Measurements from ENCODE around the gene ZCCHC2. TPM values are rescaled to one million over a fixed set of nuclear protein-coding genes. Genes with fewer than 3 reads are reported as not detected.

ZCCHC2 gene
- total and polyA plus RNA-seq, 4 donors = 7.1 to 25.4 (median 10.8) TPM

GRCh38 chr18:62497190-62497772, 25.5 kb upstream of the ZCCHC2 start:
- H3K4me1 ChIP-seq (ENCODE audit: control insufficient read depth in 4 of 4, insufficient read depth in 4 of 4, low read length in 3 of 4) = peaks cover 11 to 50% (median 36%) of the 10 kb centered on the region in 4 donors
- 55% methylated on average over 13 of the region's 13 CpGs for WGBS
- TF ChIP-seq HNF4A (conservative IDR thresholded peaks at IDR 0.05) (peak in 1 of 2 donors; percentile 29), NR2F2 (IDR thresholded peaks at IDR 0.05) (no peak)
- TF ChIP-seq, protein P1, sequence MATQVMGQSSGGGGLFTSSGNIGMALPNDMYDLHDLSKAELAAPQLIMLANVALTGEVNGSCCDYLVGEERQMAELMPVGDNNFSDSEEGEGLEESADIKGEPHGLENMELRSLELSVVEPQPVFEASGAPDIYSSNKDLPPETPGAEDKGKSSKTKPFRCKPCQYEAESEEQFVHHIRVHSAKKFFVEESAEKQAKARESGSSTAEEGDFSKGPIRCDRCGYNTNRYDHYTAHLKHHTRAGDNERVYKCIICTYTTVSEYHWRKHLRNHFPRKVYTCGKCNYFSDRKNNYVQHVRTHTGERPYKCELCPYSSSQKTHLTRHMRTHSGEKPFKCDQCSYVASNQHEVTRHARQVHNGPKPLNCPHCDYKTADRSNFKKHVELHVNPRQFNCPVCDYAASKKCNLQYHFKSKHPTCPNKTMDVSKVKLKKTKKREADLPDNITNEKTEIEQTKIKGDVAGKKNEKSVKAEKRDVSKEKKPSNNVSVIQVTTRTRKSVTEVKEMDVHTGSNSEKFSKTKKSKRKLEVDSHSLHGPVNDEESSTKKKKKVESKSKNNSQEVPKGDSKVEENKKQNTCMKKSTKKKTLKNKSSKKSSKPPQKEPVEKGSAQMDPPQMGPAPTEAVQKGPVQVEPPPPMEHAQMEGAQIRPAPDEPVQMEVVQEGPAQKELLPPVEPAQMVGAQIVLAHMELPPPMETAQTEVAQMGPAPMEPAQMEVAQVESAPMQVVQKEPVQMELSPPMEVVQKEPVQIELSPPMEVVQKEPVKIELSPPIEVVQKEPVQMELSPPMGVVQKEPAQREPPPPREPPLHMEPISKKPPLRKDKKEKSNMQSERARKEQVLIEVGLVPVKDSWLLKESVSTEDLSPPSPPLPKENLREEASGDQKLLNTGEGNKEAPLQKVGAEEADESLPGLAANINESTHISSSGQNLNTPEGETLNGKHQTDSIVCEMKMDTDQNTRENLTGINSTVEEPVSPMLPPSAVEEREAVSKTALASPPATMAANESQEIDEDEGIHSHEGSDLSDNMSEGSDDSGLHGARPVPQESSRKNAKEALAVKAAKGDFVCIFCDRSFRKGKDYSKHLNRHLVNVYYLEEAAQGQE (IDR thresholded peaks at IDR 0.05) = peak; percentile 98
- H3K27ac ChIP-seq (ENCODE audit: low read depth in 1 of 2, low read length in 2 of 2) = peak overlapping the region in 1 of 2 donors; percentile 19
- H3K9ac ChIP-seq (ENCODE audit: low read depth in 1 of 2, low read length in 2 of 2) = no peak overlapping the region
- peaks cover 0 to 1% (median 0%) of the 10 kb centered on the region in 4 donors for H3K36me3 ChIP-seq (ENCODE audit: control insufficient read depth in 4 of 4, insufficient read depth in 3 of 4, low read depth in 1 of 4, low read length in 3 of 4)
- H3K9me3 ChIP-seq (ENCODE audit: control insufficient read depth in 4 of 4, low read length in 3 of 4) = no peaks in the 10 kb centered on the region
- no peak for DNase-seq (ENCODE audit: low spot score)
- no peak overlapping the region for H3K4me3 ChIP-seq (ENCODE audit: low read depth in 1 of 3, low read length in 3 of 3)
- no peaks in the 10 kb centered on the region for H3K27me3 ChIP-seq (ENCODE audit: control insufficient read depth in 4 of 4, insufficient read depth in 4 of 4, low read length in 3 of 4)

DNA sequence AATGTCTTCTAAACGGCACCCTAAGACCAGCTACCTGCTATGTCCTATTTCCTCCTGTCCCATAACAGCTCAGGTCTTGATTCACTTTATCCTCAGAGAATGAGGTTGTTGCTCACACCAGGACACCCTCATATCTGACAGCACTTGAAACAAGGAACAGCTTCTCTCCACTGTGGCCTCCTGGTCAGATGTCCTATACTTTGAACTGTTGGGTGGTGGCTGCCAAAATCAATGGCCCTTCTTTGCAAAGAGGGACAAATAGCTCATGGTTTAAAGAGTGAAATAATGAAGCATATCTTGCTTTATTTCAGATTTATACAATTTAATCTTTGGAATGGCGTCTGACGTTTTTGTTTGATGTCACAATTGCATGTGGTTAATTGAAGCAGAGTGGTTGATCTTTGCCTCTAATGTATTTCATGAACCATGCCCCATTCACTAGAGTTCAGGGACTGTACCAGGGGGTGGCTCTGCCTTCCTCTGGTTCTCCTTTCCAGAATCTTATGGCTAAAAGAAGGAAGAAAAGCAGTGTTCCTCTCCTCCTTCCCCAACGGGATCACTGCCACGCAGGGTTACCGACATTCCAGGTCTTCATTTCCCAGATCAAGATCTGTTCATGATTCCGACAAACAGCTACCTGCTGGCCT, 24.1 kb upstream of the ZCCHC2 start:
- Histone ChIP-seq H3K27me3 (ENCODE audit: control insufficient read depth in 4 of 4, insufficient read depth in 4 of 4, low read length in 3 of 4) (no peaks in the 10 kb centered on the region), H3K9me3 (ENCODE audit: control insufficient read depth in 4 of 4, low read length in 3 of 4) (no peaks in the 10 kb centered on the region), H3K4me3 (ENCODE audit: low read depth in 1 of 3, low read length in 3 of 3) (no peak overlapping the region), H3K4me1 (ENCODE audit: control insufficient read depth in 4 of 4, insufficient read depth in 4 of 4, low read length in 3 of 4) (peaks cover 11 to 41% (median 36%) of the 10 kb centered on the region in 4 donors), H3K36me3 (ENCODE audit: control insufficient read depth in 4 of 4, insufficient read depth in 3 of 4, low read depth in 1 of 4, low read length in 3 of 4) (peaks cover 0 to 1% (median 0%) of the 10 kb centered on the region in 4 donors), H3K27ac (ENCODE audit: low read depth in 1 of 2, low read length in 2 of 2) (peak overlapping the region; percentile 16 to 32), H3K9ac (ENCODE audit: low read depth in 1 of 2, low read length in 2 of 2) (no peak overlapping the region)
- TF ChIP-seq SP1 (IDR thresholded peaks at IDR 0.05) (peak; percentile 32), YY1 (IDR thresholded peaks at IDR 0.05) (peak; percentile 49), HNF4G (IDR thresholded peaks at IDR 0.05) (peak; percentile 47), FOXA2 (IDR thresholded peaks at IDR 0.05) (peak; percentile 46), RAD21 (IDR thresholded peaks at IDR 0.05) (peak; percentile 29 to 44), RXRA (IDR thresholded peaks at IDR 0.05) (peak; percentile 61 to 66), ATF3 (IDR thresholded peaks at IDR 0.05) (no peak), EGR1 (IDR thresholded peaks at IDR 0.05; ENCODE audit: low read depth in 2 of 2) (no peak), TAF1 (conservative IDR thresholded peaks at IDR 0.05) (no peak), JUND (IDR thresholded peaks at IDR 0.05) (peak in 1 of 2 donors; percentile 25), NR2F2 (IDR thresholded peaks at IDR 0.05) (no peak), FOXA1 (IDR thresholded peaks at IDR 0.05) (no peak), GABPA (IDR thresholded peaks at IDR 0.05 in 1 of 2, conservative IDR thresholded peaks at IDR 0.05 in 1 of 2) (no peak), HNF4A (conservative IDR thresholded peaks at IDR 0.05) (peak; percentile 77 to 87), CTCF (IDR thresholded peaks at IDR 0.05; ENCODE audit: low read depth, low read length, missing input control) (no peak), MAX (IDR thresholded peaks at IDR 0.05) (no peak)
- TF ChIP-seq, protein P2, sequence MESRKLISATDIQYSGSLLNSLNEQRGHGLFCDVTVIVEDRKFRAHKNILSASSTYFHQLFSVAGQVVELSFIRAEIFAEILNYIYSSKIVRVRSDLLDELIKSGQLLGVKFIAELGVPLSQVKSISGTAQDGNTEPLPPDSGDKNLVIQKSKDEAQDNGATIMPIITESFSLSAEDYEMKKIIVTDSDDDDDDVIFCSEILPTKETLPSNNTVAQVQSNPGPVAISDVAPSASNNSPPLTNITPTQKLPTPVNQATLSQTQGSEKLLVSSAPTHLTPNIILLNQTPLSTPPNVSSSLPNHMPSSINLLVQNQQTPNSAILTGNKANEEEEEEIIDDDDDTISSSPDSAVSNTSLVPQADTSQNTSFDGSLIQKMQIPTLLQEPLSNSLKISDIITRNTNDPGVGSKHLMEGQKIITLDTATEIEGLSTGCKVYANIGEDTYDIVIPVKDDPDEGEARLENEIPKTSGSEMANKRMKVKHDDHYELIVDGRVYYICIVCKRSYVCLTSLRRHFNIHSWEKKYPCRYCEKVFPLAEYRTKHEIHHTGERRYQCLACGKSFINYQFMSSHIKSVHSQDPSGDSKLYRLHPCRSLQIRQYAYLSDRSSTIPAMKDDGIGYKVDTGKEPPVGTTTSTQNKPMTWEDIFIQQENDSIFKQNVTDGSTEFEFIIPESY (IDR thresholded peaks at IDR 0.05) = peak; percentile 25
- TF ChIP-seq, protein P1 (IDR thresholded peaks at IDR 0.05) = peak; percentile 83
- DNase-seq (ENCODE audit: low spot score) = no peak
- WGBS = 69% methylated on average over 7 of the region's 7 CpGs

All from liver (tissue), 9 donors.